Hindlimb muscle (tissue), 1 donor: ENCODE measurements around the gene DXO. TPM values are rescaled to one million over a fixed set of nuclear protein-coding genes. Genes with fewer than 3 reads are reported as not detected.
"Not testable (repeated sequence)": the region's sequence is repeated elsewhere in the genome, so short reads cannot be mapped to it uniquely, and the experiment has no call there.

Experiments used
- DNase-seq: peaks from one replicate; pipeline ENCODE4 v3.0.0-alpha.2; 2013
- polyA plus RNA-seq: library from polyadenylated mRNA; unstranded; fragments of 120-200 nt; gene quantifications from one replicate; pipeline ENCODE4 v1.2.1, GENCODE V29; 2013; ENCODE audit not compliant: insufficient read length

DXO gene
- polyA plus RNA-seq: 16.8 TPM

DNA sequence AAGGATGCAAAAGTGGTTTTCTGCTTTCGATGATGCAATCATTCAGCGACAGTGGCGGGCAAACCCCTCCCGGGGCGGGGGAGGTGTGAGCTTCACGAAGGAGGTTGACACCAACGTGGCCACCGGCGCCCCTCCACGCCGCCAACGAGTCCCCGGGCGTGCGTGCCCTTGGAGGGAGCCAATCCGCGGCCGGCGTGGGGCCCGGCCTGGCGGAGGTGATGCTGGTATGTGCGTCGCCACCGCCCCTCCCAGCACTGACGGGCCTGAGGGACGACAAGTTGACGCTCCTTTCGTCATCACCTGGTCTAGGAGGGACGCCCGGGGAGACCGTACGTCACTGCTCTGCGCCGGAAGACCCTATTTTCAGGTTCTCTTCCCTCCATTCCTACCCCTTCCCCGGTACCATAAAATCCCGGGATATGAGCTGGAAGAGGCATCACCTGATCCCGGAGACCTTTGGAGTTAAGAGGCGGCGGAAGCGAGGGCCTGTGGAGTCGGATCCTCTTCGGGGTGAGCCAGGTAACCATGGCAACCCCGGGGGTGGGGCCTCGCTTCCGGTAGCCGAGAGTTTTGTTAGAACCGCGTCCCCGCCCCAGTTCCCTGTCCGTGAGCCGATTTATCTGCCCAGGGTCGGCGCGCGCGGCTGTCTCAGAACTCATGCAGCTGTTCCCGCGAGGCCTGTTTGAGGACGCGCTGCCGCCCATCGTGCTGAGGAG is at the start of gene DXO:
TSS of gene DXO (minus strand) at position 146 of the 716 bp plus-strand sequence. CDS start 463 bp downstream, outside the sequence.
- DNase-seq: peak; percentile 97

DNA sequence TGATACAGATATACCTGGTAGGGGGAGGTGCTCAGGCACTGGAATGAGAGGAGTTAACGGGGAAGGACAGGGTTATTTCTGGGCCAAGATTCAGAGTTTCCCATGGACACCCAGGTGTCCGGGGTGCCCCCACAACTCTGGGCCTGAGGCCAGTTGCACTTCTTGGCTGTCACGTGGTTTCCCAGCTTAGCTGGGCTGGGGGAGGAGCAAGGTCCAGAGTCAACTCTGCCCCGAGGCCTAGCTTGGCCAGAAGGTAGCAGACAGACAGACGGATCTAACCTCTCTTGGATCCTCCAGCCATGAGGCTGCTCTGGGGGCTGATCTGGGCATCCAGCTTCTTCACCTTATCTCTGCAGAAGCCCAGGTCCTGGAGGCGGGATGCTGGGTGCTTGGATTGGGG is 42.6 kb upstream of the DXO start, which contains the start of gene C4B:
TSS of gene C4B (plus strand) at position 249 of the 400 bp plus-strand sequence. CDS start at position 300, 51 bp downstream.
- DNase-seq: not testable (repeated sequence)

DNA sequence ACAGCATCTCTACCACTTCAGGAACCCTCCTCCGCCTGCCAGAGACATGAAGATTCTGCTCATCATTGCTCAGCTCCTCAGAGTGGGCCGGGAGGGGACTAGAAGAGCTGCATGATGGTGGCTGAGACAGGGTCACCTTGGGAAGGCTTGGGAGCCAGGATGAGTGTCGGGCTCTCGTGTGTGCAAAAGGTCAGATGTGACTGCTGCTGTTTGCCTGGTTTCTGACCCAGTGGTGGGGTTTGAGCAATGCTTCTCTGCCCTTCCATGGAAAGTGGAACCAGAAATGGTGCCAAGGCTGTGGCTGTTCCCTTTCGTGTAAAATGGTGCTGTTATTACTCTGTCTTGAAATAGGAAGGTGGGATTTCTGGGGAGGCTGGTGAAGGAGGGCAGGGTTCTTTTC is 41.8 kb upstream of the DXO start:
- not testable (repeated sequence) for DNase-seq

DNA sequence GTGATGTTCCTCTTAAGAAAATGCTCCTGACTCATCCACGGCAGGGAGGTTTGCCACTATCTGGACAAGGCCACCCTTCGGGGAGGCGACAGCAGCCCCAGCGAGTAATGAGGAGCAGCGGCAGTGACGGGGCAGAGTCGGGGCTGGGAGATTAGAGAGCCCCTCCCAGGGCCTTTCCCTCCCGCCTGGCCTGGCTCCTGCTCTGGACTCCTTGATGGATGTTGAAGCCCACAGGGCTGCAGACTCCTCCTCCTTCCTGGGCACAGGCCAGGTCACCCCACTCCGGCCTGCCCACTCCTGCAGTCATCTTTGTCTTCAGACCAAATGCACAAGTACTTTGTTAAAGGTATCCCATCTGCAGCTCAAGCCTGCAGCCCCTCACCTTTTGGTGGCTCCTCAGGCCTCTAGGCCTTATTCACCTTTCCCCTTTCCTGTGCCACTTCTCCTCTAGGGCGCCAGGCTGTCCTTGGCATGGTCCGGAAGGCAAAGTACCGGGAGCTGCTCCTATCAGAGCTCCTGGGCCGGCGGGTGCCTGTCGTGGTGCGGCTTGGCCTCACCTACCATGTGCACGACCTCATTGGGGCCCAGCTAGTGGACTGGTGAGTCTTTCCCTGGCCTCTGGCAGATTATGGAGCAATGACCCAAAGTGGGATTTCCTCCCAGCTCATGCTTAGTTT is 41.1 kb upstream of the DXO start:
- not testable (repeated sequence) for DNase-seq

- not testable (repeated sequence) for DNase-seq
Measured at GRCh38 chr6:32010856-32011530, 39.1 kb upstream of the DXO start.

DNA sequence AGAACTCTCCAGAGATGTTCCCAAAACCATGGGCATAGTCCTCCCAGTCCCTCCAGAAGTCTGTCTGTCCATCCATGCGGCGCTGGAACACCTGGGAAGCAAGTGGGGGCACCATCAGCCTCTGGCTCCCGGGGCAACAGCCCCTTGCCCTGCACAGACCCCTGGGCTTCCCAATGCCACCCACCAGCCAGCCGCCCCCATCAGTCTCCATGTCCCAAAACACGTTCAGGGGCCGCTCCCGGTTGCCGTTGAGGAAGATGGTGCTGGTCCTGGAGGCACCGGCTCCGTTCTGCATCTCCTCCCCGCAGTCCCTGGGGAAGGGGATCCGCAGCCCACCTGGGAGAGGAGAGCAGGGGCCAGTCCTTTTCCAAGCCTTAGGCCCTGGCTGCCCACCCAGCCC is 37.6 kb upstream of the DXO start:
- not testable (repeated sequence) for DNase-seq

DNA sequence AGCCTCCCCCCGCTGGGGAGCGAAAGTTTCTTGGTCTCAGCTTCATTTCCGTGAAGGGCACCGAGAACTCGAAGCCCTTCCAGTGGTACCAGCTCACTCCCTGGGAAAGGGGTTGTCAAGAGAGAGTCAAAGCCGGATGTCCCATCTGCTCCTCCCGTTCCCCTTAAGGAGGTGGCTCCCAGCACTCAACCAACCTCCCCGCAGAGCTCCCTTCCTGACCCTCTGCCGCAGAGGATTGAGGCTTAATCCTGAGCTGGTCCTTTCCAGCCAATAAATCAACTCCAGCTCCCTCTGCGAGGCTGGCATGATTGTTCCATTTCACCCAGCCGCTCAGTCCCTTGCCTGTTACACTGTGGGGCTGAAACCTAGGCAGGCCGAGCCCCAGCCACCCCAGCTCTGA is 36.7 kb upstream of the DXO start:
- not testable (repeated sequence) for DNase-seq

DNA sequence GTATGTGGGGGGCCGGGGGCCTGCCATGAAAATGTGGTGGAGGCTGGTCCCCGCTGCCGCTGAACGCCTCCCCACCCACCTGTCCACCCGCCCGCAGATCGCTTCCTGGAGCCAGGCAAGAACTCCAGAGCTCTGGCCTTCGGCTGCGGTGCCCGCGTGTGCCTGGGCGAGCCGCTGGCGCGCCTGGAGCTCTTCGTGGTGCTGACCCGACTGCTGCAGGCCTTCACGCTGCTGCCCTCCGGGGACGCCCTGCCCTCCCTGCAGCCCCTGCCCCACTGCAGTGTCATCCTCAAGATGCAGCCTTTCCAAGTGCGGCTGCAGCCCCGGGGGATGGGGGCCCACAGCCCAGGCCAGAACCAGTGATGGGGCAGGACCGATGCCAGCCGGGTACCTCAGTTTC is 36.1 kb upstream of the DXO start:
- not testable (repeated sequence) for DNase-seq

DNA sequence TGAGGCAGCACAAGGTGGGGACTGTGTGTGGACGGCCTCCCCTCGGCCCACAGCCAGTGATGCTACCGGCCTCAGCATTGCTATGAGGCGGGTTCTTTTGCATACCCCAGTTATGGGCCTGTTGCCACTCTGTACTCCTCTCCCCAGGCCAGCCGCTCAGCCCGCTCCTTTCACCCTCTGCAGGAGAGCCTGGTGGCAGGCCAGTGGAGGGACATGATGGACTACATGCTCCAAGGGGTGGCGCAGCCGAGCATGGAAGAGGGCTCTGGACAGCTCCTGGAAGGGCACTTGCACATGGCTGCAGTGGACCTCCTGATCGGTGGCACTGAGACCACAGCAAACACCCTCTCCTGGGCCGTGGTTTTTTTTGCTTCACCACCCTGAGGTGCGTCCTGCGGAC is 35.1 kb upstream of the DXO start:
- DNase-seq: not testable (repeated sequence)

DNA sequence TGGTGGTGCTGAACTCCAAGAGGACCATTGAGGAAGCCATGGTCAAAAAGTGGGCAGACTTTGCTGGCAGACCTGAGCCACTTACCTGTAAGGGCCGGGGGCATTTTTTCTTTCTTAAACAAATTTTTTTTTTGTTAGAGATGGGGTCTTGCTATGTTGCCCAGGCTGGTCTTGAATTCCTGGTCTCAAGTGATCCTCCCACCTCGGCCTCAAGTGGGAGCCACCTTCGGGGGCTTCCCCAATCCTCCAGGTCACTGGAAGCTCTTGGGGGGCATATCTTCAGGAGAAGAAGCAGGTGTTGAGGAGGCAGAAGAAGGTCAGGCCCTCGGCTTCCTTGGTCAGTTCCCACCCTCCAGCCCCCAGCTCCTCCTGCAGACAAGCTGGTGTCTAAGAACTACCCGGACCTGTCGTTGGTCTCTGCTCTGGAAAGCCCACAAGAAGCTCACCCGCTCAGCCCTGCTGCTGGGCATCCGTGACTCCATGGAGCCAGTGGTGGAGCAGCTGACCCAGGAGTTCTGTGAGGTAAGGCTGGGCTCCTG is 34.1 kb upstream of the DXO start:
- not testable (repeated sequence) for DNase-seq

DNA sequence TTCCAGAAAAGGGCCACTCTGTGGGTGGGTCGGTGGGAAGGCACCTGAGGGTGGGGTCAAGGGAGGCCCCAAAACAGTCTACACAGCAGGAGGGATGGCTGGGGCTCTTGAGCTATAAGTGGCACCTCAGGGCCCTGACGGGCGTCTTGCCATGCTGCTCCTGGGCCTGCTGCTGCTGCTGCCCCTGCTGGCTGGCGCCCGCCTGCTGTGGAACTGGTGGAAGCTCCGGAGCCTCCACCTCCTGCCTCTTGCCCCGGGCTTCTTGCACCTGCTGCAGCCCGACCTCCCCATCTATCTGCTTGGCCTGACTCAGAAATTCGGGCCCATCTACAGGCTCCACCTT is 33.6 kb upstream of the DXO start:
- not testable (repeated sequence) for DNase-seq

DNA sequence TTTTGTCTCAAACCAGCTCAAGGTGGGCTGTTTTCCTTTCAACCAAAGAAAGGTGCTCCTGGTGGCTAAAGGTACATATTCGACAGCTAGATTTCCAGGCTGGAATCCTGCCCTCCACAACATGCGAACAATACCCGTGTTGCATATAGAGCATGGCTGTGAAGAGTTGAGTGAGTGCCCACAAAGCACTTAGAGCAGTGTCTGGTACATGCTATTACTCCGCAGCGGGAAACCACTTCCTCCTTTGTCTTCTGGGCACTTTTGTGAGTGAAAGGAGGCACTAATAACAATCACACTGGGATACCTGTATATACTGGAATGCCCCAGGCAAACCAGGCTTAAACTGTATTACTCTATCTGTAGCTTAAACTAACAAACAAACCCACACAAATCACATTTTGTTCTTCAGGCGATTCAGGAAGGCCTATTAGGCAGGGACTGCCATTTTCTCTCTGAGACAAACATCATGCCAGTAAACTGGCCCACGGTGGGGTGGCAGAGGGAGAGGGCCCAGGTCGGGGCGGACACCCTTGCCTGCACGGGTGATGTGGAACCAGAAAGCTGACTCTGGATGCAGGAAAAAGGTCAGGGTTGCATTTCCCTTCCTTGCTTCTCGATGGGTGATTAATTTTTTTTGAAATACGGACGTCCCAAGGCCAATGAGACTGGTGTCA is 33.1 kb upstream of the DXO start:
- not testable (repeated sequence) for DNase-seq

DNA sequence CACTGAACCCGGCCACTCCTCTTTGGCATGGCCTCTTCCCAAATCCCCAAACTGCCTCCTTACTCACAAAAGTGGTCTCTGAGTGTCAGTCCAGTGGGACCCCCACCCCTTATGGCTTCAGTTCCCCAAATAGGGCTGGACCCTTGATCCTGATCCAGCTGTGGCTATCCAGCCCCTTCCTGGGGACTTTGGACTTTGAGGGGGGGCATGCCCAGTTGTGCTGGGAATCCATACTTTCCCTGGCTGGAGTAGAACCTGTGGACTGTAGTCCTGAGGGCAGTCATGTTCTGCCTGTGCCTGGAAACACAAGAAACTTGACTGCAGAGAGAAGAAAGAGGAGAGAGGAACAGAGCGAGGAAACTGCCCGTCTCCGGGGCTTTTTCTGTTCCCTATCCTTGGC is 32.5 kb upstream of the DXO start:
- not testable (repeated sequence) for DNase-seq

- not testable (repeated sequence) for DNase-seq
Measured at GRCh38 chr6:32003301-32003700, 31.4 kb upstream of the DXO start.

DNA sequence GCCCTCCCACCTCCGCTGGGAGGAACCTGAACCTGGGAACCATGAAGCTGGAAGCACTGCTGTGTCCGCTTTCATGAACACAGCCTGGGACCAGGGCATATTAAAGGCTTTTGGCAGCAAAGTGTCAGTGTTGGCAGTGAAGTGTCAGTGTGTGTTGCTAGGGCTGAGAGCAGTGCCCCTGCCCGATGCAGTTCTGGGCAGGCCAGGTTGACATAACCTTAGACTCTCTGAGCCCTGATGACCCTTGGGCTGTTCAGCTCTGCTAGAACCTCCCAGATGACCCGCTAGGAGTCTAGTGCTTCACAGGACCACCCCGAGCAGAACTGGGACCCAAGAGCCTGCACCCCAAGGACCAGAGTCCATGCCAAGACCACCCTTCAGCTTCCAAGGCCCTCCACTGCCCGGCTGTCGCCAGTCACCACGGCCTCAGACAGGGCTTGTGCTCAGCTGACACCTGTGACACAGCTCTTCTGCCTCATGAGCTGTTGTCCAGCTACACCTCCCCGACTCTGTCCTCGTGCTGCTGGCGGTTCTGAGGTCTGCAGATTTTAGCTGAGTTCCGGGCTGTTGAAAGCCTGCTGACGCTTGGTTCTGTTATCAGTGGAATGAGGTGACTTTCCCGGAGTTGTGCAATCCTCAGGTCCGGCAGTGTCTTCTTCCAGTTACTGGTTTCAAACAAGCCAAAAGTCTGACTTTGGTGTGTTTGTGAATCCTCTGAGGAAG is 30.8 kb upstream of the DXO start:
- not testable (repeated sequence) for DNase-seq

- not testable (repeated sequence) for DNase-seq
Measured at GRCh38 chr6:31996385-31996784, 24.4 kb upstream of the DXO start.

DNA sequence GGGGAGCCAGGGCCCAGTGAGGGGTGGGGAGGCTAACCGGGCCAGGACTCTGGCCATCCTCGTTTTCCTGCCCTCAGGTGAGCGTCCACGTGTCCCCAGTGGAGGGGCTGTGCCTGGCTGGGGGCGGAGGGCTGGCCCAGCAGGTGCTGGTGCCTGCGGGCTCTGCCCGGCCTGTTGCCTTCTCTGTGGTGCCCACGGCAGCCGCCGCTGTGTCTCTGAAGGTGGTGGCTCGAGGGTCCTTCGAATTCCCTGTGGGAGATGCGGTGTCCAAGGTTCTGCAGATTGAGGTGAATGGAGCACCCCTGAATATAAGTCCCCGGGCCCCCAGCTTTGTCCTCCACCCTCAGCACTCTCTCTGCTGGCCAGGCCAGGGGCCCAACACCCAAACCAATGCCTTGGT is 22.5 kb upstream of the DXO start:
- not testable (repeated sequence) for DNase-seq

DNA sequence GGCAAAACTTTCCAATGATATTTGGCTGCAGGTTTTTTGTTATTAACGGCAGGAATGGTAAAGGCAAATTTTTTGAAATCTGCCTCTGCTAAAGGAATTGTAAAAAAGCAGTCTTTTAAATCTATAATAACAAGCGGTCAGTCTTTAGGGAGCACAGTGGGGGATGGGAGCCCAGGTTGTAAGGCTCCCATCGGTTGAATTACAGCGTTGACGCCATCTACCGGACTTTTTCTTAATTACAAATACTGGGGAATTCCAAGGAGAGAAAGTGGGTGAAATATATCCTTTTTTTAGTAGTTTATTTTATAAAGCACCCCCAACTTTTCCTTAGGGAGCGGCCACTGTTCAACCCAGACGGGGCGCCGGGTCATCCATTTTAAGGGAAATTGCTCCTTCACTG is 17.4 kb upstream of the DXO start:
- DNase-seq: not testable (repeated sequence)

- DNase-seq: not testable (repeated sequence)
Measured at GRCh38 chr6:31981744-31982143, 9.8 kb upstream of the DXO start, which contains the start of gene C4A. Gene C4A (plus strand): TSS chr6:31982057. CDS start chr6:31982108, 51 bp downstream.

DNA sequence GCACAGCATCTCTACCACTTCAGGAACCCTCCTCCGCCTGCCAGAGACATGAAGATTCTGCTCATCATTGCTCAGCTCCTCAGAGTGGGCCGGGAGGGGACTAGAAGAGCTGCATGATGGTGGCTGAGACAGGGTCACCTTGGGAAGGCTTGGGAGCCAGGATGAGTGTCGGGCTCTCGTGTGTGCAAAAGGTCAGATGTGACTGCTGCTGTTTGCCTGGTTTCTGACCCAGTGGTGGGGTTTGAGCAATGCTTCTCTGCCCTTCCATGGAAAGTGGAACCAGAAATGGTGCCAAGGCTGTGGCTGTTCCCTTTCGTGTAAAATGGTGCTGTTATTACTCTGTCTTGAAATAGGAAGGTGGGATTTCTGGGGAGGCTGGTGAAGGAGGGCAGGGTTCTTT is 9.1 kb upstream of the DXO start:
- not testable (repeated sequence) for DNase-seq

GRCh38 chr6:31980195-31980876 is 8.4 kb upstream of the DXO start:
- not testable (repeated sequence) for DNase-seq
